GM12878 (cell line): Measurements from ENCODE around the gene CFAP52. TPM values are rescaled to one million over a fixed set of nuclear protein-coding genes. Genes with fewer than 3 reads are reported as not detected.

Experiments used
- ATAC-seq: fragments of 200-7000 bp; cut with Tn5 transposase; 3 replicates; pipeline ENCODE4 v1.9.1; 2020; ENCODE audit warnings: mild to moderate bottlenecking, moderate library complexity
- BruUV-seq: library from RNA; stranded (reverse); fragments of 400-500 nt; replicated peaks from 2 replicates; lab custom pipeline; 2021; lab: Mats Ljungman, UMichigan
- CTCF ChIA-PET: fragments of 300-600 bp; sonication (Branson Sonifier 250); formaldehyde crosslinking; extraction: SDS; loops from one replicate; lab custom pipeline; 2021; ENCODE audit warnings: inconsistent platforms; lab: Yijun Ruan, JAX
- POLR2A ChIA-PET: fragments of 350-600 bp; formaldehyde crosslinking; extraction: SDS; loops from one replicate; lab custom pipeline; 2021; ENCODE audit warnings: inconsistent platforms; lab: Charles Lee
- RAD21 ChIA-PET: fragments of 300-600 bp; sonication (Branson Sonifier 250); formaldehyde crosslinking; loops from one replicate; lab custom pipeline; 2023; ENCODE audit warnings: antibody characterized with exemption; ENCODE audit not compliant: unreplicated experiment; lab: Charles Lee
- SMC1A ChIA-PET: fragments of 300-600 bp; sonication (Branson Sonifier 250); formaldehyde crosslinking; loops from one replicate; lab custom pipeline; 2023; ENCODE audit not compliant: unreplicated experiment, uncharacterized antibody; lab: Charles Lee
- DNase-seq: peaks from one replicate; pipeline ENCODE4 v3.0.0-alpha.2; 2011; ENCODE audit warnings: low read depth, low spot score
- FAIRE-seq: peaks from 3 replicates; lab custom pipeline; 2011; peaks lifted over from hg19 to GRCh38; lab: Jason Lieb, UNC
- H2AFZ ChIP-seq: 2 replicates; pipeline ENCODE4 v1.6.0; 2011; ENCODE audit warnings: low read depth, low read length, control low read depth; ENCODE audit not compliant: control insufficient read depth
- H3K27ac ChIP-seq: 2 replicates; pipeline ENCODE4 v1.5.1; 2011; ENCODE audit warnings: control low read depth; ENCODE audit not compliant: control insufficient read depth, insufficient read depth
- H3K27me3 ChIP-seq, 2 experiments: replicated peaks in 1 of 2; 2 replicates each; pipeline versions ENCODE4 v1.6.0 to v1.6.1; 2011; ENCODE audit warnings: low read length in 1 of 2; ENCODE audit not compliant: control insufficient read depth in 2 of 2, insufficient read depth in 2 of 2
- H3K36me3 ChIP-seq, 2 experiments: 2 replicates each; pipeline ENCODE4 v1.5.1; 2011; ENCODE audit warnings: low read length in 1 of 2; ENCODE audit not compliant: control insufficient read depth in 2 of 2, insufficient read depth in 2 of 2
- H3K4me1 ChIP-seq: 2 replicates; pipeline ENCODE4 v1.6.1; 2011; ENCODE audit warnings: mild to moderate bottlenecking, low read length, moderate library complexity, mixed read lengths; ENCODE audit not compliant: control insufficient read depth, insufficient read depth
- H3K4me2 ChIP-seq: 2 replicates; pipeline ENCODE4 v1.6.0; 2011; ENCODE audit warnings: control low read depth; ENCODE audit not compliant: control insufficient read depth, insufficient read depth
- H3K4me3 ChIP-seq: fragments of 200-600 bp; sonication (generic); 2 replicates; pipeline ENCODE4 v1.5.1; 2016
- H3K79me2 ChIP-seq: 2 replicates; pipeline ENCODE4 v1.6.0; 2011; ENCODE audit warnings: low read length; ENCODE audit not compliant: control insufficient read depth, insufficient read depth
- H3K9ac ChIP-seq: 2 replicates; pipeline ENCODE4 v1.8.0; 2011; ENCODE audit warnings: low read length, control low read depth, mixed read lengths; ENCODE audit not compliant: control insufficient read depth, insufficient read depth
- H3K9me3 ChIP-seq: replicated peaks from 3 replicates; pipeline ENCODE4 v1.5.1; 2011; ENCODE audit warnings: mild to moderate bottlenecking, low read length; ENCODE audit not compliant: control insufficient read depth, insufficient read depth
- H4K20me1 ChIP-seq: 2 replicates; pipeline ENCODE4 v1.6.0; 2011; ENCODE audit not compliant: control insufficient read depth, insufficient read depth
- DPF2 ChIP-seq: fragments of 450-650 bp; IDR thresholded peaks from 2 replicates; pipeline ENCODE4 v1.6.1; 2017; ENCODE audit warnings: mild to moderate bottlenecking
- EZH2 ChIP-seq: IDR thresholded peaks from 2 replicates; pipeline ENCODE4 v1.6.1; 2012; ENCODE audit warnings: low read depth, mild to moderate bottlenecking, control low read depth, inconsistent platforms, low read length, borderline replicate concordance; ENCODE audit not compliant: control insufficient read depth
- GABPA ChIP-seq: IDR thresholded peaks from 2 replicates; pipeline ENCODE4 v1.6.1; 2014; ENCODE audit warnings: antibody characterized with exemption, low read depth, mild to moderate bottlenecking, inconsistent platforms
- HDAC2 ChIP-seq: fragments of 200-600 bp; sonication (generic); IDR thresholded peaks from 2 replicates; pipeline ENCODE4 v1.6.1; 2017
- MYC ChIP-seq: IDR thresholded peaks from 2 replicates; pipeline ENCODE4 v1.6.1; 2011; ENCODE audit warnings: mild to moderate bottlenecking, low read length, moderate library complexity, inconsistent platforms; ENCODE audit not compliant: insufficient read depth, insufficient replicate concordance, insufficient read length, severe bottlenecking
- POU2F2 ChIP-seq: IDR thresholded peaks from 3 replicates; pipeline ENCODE4 v1.6.1; 2011; ENCODE audit warnings: low read depth, mild to moderate bottlenecking, low read length, borderline replicate concordance
- REST ChIP-seq: IDR thresholded peaks from 2 replicates; pipeline ENCODE4 v1.6.1; 2012; ENCODE audit warnings: mild to moderate bottlenecking, low read depth, low read length
- SIN3A ChIP-seq: IDR thresholded peaks from 2 replicates; pipeline ENCODE4 v1.6.1; 2012; ENCODE audit warnings: low read depth, low read length, improper control_type of control experiment
- USF1 ChIP-seq: IDR thresholded peaks from 2 replicates; pipeline ENCODE4 v1.6.1; 2011; ENCODE audit warnings: borderline replicate concordance, low read depth, mild to moderate bottlenecking, moderate library complexity, mixed read lengths, low read length; ENCODE audit not compliant: insufficient read depth; ENCODE audit errors: extremely low read length
- ZBTB11 ChIP-seq: fragments of 450-650 bp; formaldehyde crosslinking; IDR thresholded peaks from 2 replicates; pipeline ENCODE4 v1.5.0; 2022; ENCODE audit warnings: mild to moderate bottlenecking, missing genetic modification characterization
- WGBS: methylation state at CpG from one replicate; pipeline ENCODE4 v1.1.6; 2016; ENCODE audit warnings: low lambda C conversion rate; ENCODE audit not compliant: insufficient replicate concordance, insufficient coverage; ENCODE audit errors: missing lambda C conversion rate; 5-methylcytosine and 5-hydroxymethylcytosine counted together
- in situ Hi-C: fragments of 300-500 bp; cut with MboI; formaldehyde crosslinking; loops from 9 replicates; pipeline ENCODE4 v1.14.3; 2018; ENCODE audit warnings: mixed read lengths
- intact Hi-C: fragments of 100-400 bp; cut with micrococcal nuclease; formaldehyde crosslinking; loops from one replicate; pipeline ENCODE4 v1.14.2; 2022; ENCODE audit not compliant: unreplicated experiment
- polyA plus RNA-seq, 11 experiments: library from polyadenylated mRNA; depleted of rRNA in 4 of 11; unstranded in 6 of 11; stranded (reverse) in 5 of 11; fragments of >200 nt; fragmentation: Nextera tagmentation in 4 of 11; fragmentation: Illumina TruSeq in 1 of 11; extraction: Ambion mirVana in 4 of 11; extraction: Trizol in 1 of 11; gene quantifications; 1 replicate in 1 of 11; 2 replicates in 10 of 11; pipeline versions ENCODE4 v1.2.1 to v1.2.3, GENCODE V29; 2011 to 2016; ENCODE audit warnings: inconsistent platforms in 2 of 11, missing spikeins in 2 of 11, low read depth in 1 of 11
- total RNA-seq, 4 experiments: library from RNA; depleted of rRNA in 3 of 4; stranded (reverse); fragments of >200 nt in 3 of 4; fragmentation: Illumina TruSeq in 1 of 4; extraction: Trizol in 1 of 4; gene quantifications; 2 replicates each; pipeline versions ENCODE4 v1.2.1 to v1.2.3, GENCODE V29; 2013 to 2021
- TF ChIP-seq, protein P1 (sequence below): fragments of 450-650 bp; conservative IDR thresholded peaks from 2 replicates; pipeline ENCODE4 v1.6.1; 2017; ENCODE audit warnings: mild to moderate bottlenecking, moderate library complexity

The CFAP52 gene
- total and polyA plus RNA-seq, 10 of the 15 experiments (the other 5 are each of a cell fraction or from before 2014, with no cell fraction given): 0.05 to 0.14 TPM; not detected in 8

DNA sequence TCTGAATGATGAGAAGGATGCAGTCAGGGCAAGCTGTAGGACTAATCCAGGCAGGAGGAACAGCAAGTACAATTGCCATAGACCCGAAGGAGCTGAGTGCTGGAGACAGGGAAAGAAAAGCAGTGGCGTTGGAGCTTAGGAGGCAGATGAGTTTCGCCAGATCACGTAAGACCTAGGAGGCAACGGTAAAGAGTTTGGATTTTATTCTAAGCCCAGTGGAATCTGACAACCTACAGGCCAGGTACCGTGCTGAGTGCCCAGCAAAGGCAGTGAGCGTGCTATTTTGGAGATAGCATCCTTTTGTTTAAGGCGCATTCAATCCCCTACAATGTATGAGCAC is 70.1 kb downstream of the CFAP52 start (continued):
- TF ChIP-seq POU2F2 (no peak), REST (no peak)

DNA sequence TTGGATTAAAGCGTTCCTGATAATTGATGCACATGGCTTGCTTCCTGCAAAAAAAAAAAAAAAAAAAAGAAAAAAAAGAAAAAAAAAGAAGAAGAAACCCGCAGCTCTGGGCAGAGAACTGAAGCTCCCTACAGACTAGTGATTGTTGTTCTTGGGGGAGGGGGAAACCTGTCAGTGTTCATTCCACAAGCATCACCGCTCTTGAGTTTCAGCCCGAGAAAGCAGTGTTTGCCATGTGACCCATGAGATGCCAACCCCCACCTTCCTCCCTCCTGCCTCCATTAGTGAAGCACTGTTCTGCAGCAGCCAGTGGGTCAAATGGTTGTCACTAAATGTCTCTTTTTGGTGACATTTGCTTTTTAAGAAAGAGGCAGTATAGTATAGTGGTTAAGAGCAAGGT is 70.6 kb downstream of the CFAP52 start:
- H3K9ac ChIP-seq: no peak overlapping the region
- ChIA-PET RAD21 (no interaction called here), POLR2A (no interaction called here), SMC1A (no interaction called here), CTCF (no interaction called here)
- peaks cover 4% of the 10 kb centered on the region; the same call in 1 of the 2 replicates for H3K4me1 ChIP-seq
- H3K4me3 ChIP-seq: no peak overlapping the region
- no peak overlapping the region for H3K27ac ChIP-seq
- peaks cover 2 to 4% of the 10 kb centered on the region in 2 experiments for H3K27me3 ChIP-seq
- H3K4me2 ChIP-seq: no peak overlapping the region
- H4K20me1 ChIP-seq: no peaks in the 10 kb centered on the region
- FAIRE-seq (no peak), DNase-seq (no peak), ATAC-seq (no peak)
- no peaks in the 10 kb centered on the region for H3K79me2 ChIP-seq
- in situ Hi-C loops: no loop called here
- no peaks in the 10 kb centered on the region for H3K9me3 ChIP-seq
- H3K36me3 ChIP-seq: no peaks in the 10 kb centered on the region
- BruUV-seq: no TSS peak
- intact Hi-C loops: no loop called here
- H2AFZ ChIP-seq: no peak overlapping the region
- 16% methylated on average over 4 of the region's 4 CpGs for WGBS
- TF ChIP-seq GABPA (no peak), DPF2 (no peak), HDAC2 (no peak), USF1 (no peak), EZH2 (no peak), ZBTB11 (CRISPR knock-in tag) (no peak), SIN3A (no peak), MYC (no peak)
- TF ChIP-seq, protein P1, sequence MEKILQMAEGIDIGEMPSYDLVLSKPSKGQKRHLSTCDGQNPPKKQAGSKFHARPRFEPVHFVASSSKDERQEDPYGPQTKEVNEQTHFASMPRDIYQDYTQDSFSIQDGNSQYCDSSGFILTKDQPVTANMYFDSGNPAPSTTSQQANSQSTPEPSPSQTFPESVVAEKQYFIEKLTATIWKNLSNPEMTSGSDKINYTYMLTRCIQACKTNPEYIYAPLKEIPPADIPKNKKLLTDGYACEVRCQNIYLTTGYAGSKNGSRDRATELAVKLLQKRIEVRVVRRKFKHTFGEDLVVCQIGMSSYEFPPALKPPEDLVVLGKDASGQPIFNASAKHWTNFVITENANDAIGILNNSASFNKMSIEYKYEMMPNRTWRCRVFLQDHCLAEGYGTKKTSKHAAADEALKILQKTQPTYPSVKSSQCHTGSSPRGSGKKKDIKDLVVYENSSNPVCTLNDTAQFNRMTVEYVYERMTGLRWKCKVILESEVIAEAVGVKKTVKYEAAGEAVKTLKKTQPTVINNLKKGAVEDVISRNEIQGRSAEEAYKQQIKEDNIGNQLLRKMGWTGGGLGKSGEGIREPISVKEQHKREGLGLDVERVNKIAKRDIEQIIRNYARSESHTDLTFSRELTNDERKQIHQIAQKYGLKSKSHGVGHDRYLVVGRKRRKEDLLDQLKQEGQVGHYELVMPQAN: no peak
